Bone marrow (tissue), 2 donors: ENCODE data around the gene METRN.

Experiments used
- DNase-seq, 2 donors: peaks; one replicate each; lab custom pipeline; 2025; lab: John Stamatoyannopoulos, UW

Gene METRN

GRCh38 chr16:714558-715476, at the start of gene METRN:
METRN (plus strand) TSS chr16:715118; CDS start chr16:715290, 172 bp downstream.
- peak; percentile 26 to 59 for DNase-seq

- DNase-seq: no peak
Observed at GRCh38 chr16:666572-666971, 48.3 kb upstream of the METRN start.

- no peak for DNase-seq
Observed at GRCh38 chr16:667113-667779, 47.7 kb upstream of the METRN start.

- peak; percentile 71 to 88 for DNase-seq
Observed at GRCh38 chr16:667780-668518, 47.0 kb upstream of the METRN start, which contains the start of gene RHOT2. RHOT2 (plus strand) TSS chr16:668132; CDS start chr16:668200, 68 bp downstream.

- DNase-seq: no peak
Observed at GRCh38 chr16:668519-669171, 46.3 kb upstream of the METRN start.

DNA sequence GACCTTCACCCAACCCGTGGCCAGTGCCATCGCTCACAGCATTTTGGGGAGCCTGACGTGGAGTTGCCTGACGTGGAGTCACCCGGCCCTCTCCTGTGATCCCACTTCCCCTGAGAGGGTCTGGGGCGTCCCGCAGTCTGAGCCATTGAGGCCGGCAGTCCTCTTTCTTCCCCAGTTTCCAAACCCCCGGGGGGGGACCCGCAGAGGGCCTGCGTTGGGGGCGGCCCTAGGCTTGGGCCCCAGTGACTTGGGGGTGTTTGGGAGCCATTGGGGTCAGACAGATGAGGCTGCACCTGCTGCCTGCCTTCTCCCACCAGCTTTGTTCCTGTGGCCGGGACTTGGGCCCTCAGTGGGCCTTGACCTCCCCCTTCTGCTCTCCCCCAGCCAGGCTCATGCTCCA, 45.3 kb upstream of the METRN start:
- DNase-seq: no peak

GRCh38 chr16:670485-671352, 44.2 kb upstream of the METRN start:
- DNase-seq: no peak

DNA sequence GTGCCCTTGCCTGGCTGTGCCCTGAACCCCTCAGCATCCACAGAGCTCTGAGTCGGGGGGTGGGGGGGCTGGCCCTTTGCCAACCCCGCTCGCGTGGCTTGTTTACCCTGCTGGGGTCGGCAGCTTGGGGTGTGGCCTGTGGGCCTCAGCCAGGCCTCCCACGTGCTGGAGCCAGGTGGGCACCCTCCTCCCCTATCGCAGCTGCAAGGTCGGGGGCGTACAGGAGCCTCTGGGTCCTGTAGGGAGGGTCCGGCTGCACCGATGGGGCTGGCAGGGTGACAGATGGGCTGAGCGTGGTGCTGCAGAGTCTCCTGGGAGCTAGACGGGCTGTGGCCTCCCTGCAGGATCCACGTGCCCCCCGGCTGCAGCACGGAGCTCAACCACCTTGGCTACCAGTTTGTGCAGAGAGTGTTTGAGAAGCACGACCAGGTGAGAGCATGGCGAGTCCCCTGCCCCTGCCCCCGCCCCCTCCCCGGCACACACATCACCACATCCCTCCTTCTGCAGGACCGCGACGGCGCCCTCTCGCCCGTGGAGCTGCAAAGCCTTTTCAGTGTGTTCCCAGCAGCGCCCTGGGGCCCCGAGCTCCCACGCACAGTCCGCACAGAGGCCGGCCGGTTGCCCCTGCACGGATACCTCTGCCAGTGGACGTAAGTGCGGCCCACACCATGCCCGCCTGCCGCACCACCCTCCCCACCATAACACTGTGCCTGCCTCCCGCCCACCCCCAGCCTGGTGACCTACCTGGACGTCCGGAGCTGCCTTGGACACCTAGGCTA, 43.4 kb upstream of the METRN start:
- no peak for DNase-seq

GRCh38 chr16:672371-672770, 42.5 kb upstream of the METRN start:
- DNase-seq: no peak

GRCh38 chr16:672851-673250, 42.1 kb upstream of the METRN start:
- no peak for DNase-seq

DNA sequence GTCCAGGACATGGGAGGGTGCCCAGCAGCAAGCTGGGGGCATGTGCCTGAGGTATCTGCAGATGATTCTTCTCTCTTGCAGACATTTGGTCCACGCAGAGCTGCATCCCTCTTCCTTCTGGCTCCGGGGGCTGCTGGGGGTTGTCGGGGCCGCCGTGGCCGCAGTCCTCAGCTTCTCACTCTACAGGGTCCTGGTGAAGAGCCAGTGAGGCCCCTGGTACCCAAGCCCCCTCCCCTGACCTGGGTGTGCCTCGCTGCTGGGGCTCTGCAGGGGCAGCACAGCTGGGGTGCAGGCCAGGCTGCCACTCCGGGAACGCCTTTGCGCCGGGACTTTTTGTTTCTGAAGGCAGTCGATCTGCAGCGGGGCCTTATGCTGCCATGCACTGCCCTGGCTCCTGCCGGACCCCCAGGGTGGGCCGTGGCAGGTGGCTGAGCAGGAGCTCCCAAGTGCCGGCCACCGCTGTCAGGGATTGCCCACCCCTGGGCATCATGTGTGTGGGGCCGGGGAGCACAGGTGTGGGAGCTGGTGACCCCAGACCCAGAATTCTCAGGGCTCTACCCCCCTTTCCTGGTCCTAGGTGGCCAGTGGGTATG, 41.4 kb upstream of the METRN start:
- DNase-seq: no peak

DNA sequence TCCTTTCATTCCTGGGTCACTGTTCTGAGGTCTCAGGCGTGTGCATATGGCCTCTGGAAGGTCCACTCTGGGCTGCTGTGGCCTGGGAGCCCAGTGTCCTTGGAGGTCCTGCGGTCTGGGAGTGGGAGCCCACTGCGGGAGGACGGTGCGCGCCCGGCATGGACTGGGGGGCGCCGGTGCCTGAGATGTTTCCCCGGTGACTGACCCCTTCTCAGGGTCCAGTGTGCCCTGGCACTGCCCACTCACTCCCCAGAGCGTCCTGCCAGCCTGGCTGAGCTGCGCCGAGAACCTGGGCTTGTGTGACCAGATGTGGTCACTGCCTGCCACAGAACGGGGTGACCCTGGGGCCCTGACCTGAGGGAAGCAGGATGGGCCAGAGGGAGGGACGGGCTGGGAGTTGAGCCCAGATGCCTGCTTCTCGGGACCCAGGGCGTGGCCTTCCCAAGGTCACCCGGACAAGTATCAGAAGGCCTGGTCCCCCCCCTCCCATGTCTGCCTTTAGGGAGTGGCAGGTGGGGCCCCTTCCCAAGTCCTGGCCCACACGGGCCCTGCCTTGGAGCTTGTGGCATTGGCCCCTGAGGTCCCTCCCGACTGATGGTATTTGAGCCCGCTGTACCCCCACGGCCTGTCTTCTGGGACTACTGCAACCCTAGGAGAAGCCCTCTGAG, 40.6 kb upstream of the METRN start:
- no peak for DNase-seq

- peak in 1 of 2 donors; percentile 23 for DNase-seq
Observed at GRCh38 chr16:674968-675883, 39.7 kb upstream of the METRN start, which contains the start of gene RHBDL1. RHBDL1 (plus strand) TSS chr16:675671; CDS start chr16:675791, 120 bp downstream.

- no peak for DNase-seq
Observed at GRCh38 chr16:675884-676564, 38.9 kb upstream of the METRN start.

DNA sequence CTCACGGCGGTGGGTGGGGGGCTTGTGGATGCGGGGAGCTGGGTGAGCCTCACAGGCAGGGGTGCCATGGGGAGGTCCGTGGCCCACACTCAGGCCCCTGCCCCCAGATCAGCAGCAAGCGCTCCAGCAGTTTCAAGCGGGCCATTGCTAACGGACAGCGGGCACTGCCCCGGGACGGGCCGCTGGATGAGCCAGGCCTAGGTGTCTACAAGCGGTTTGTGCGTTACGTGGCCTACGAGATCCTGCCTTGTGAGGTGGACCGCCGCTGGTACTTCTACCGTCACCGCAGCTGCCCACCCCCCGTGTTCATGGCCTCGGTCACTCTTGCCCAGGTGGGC, 38.4 kb upstream of the METRN start:
- DNase-seq: no peak

GRCh38 chr16:676913-677312, 38.0 kb upstream of the METRN start:
- no peak for DNase-seq
